HCT116 (cell line): ENCODE measurements around the gene SHROOM1. TPM values are rescaled to one million over a fixed set of nuclear protein-coding genes. Genes with fewer than 3 reads are reported as not detected.

ENCODE experiments used
- ATAC-seq: fragments of 200-7000 bp; cut with Tn5 transposase; 2 replicates; pipeline ENCODE4 v1.9.1; 2020; ENCODE audit warnings: mild to moderate bottlenecking, moderate library complexity
- BruUV-seq: library from RNA; stranded (reverse); fragments of 400-500 nt; replicated peaks from 2 replicates; lab custom pipeline; 2021; lab: Mats Ljungman, UMichigan
- CTCF ChIA-PET: fragments of 300-600 bp; sonication (Branson Sonifier 250); formaldehyde crosslinking; loops from one replicate; lab custom pipeline; 2021; ENCODE audit warnings: antibody characterized with exemption; lab: Charles Lee
- POLR2A ChIA-PET: fragments of 300-600, 350-600 bp; sonication (Branson Sonifier 250); formaldehyde crosslinking; loops from one replicate; lab custom pipeline; 2021; ENCODE audit warnings: antibody characterized with exemption; lab: Charles Lee
- RAD21 ChIA-PET, 2 experiments: fragments of 300-600 bp; sonication (Branson Sonifier 250); formaldehyde crosslinking; loops; one replicate each; lab custom pipeline; 2023; ENCODE audit warnings: low total read pairs in 2 of 2; ENCODE audit not compliant: uncharacterized antibody in 2 of 2, unreplicated experiment in 2 of 2, low non-redundant PET in 1 of 2; lab: Charles Lee
- DNase-seq: peaks from one replicate; pipeline ENCODE4 v3.0.0-alpha.2; 2010; ENCODE audit warnings: low read depth, low spot score
- H2AFZ ChIP-seq: fragments of 200-600 bp; shearing (Covaris generic), sonication (generic); 2 replicates; pipeline ENCODE4 v1.6.1; 2017; ENCODE audit warnings: low read depth, mixed run types, mixed read lengths, antibody characterized with exemption, low read length; ENCODE audit not compliant: poor library complexity, severe bottlenecking
- H3K27ac ChIP-seq: 2 replicates; pipeline ENCODE4 v1.5.1; 2012; ENCODE audit warnings: low read depth, low read length
- H3K27me3 ChIP-seq: fragments of 200-600 bp; sonication (generic); 2 replicates; pipeline ENCODE4 v1.6.1; 2016; ENCODE audit warnings: mixed run types, low read length, mixed read lengths; ENCODE audit not compliant: insufficient read depth
- H3K36me3 ChIP-seq, 2 experiments: fragments of 200-500 bp in 1 of 2; fragments of 200-600 bp in 1 of 2; sonication (Bioruptor generic) in 1 of 2; sonication (generic) in 1 of 2; 2 replicates each; pipeline versions ENCODE4 v1.5.1 to v1.6.1; 2014 to 2016; ENCODE audit warnings: low read length in 2 of 2, inconsistent platforms in 1 of 2, mixed read lengths in 1 of 2, mixed run types in 1 of 2; ENCODE audit not compliant: insufficient read depth in 2 of 2, control insufficient read depth in 1 of 2
- H3K4me1 ChIP-seq, 2 experiments: fragments of 200-600 bp in 1 of 2; sonication (generic) in 1 of 2; 2 replicates each; pipeline versions ENCODE4 v1.5.1 to v1.6.1; 2012 to 2017; ENCODE audit warnings: low read length in 2 of 2, inconsistent platforms in 1 of 2, mild to moderate bottlenecking in 1 of 2, mixed read lengths in 1 of 2, mixed run types in 1 of 2, moderate library complexity in 1 of 2; ENCODE audit not compliant: insufficient read depth in 2 of 2, control insufficient read depth in 1 of 2
- H3K4me2 ChIP-seq: fragments of 200-600 bp; sonication (generic); 2 replicates; pipeline ENCODE4 v1.6.1; 2017; ENCODE audit warnings: mixed run types, low read length, mixed read lengths
- H3K4me3 ChIP-seq, 2 experiments: fragments of 200-600 bp in 1 of 2; sonication (generic) in 1 of 2; replicated peaks in 1 of 2; 2 replicates each; pipeline ENCODE4 v1.5.1; 2011 to 2016; ENCODE audit warnings: low read length in 2 of 2, control low read depth in 1 of 2, low read depth in 1 of 2, mild to moderate bottlenecking in 1 of 2, mixed read lengths in 1 of 2, mixed run types in 1 of 2
- H3K79me2 ChIP-seq: fragments of 200-600 bp; sonication (generic); 2 replicates; pipeline ENCODE4 v1.6.1; 2017; ENCODE audit warnings: mild to moderate bottlenecking, mixed run types, low read length, moderate library complexity, mixed read lengths; ENCODE audit not compliant: insufficient read depth
- H3K9ac ChIP-seq: fragments of 200-600 bp; sonication (generic); 2 replicates; pipeline ENCODE4 v1.6.1; 2016; ENCODE audit warnings: low read length, mixed read lengths
- H3K9me2 ChIP-seq: fragments of 200-600 bp; sonication (generic), shearing (Covaris generic); 2 replicates; pipeline ENCODE4 v1.6.1; 2017; ENCODE audit warnings: mixed run types, mild to moderate bottlenecking, moderate library complexity; ENCODE audit not compliant: insufficient read depth
- H3K9me3 ChIP-seq, 2 experiments: fragments of 200-500 bp in 1 of 2; fragments of 200-600 bp in 1 of 2; sonication (Bioruptor generic) in 1 of 2; sonication (generic) in 1 of 2; 2 replicates each; pipeline ENCODE4 v1.6.1; 2014 to 2017; ENCODE audit warnings: low read length in 2 of 2, mixed read lengths in 2 of 2, inconsistent platforms in 1 of 2, low read depth in 1 of 2, mild to moderate bottlenecking in 1 of 2, mixed run types in 1 of 2, moderate library complexity in 1 of 2; ENCODE audit not compliant: control insufficient read depth in 1 of 2, insufficient read depth in 1 of 2
- H4K20me1 ChIP-seq: fragments of 200-600 bp; sonication (generic), shearing (Covaris generic); 2 replicates; pipeline ENCODE4 v1.6.1; 2017; ENCODE audit warnings: mixed run types, mild to moderate bottlenecking, moderate library complexity; ENCODE audit not compliant: insufficient read depth
- RAD21 ChIP-seq: IDR thresholded peaks from 2 replicates; pipeline ENCODE4 v1.6.1; 2012; ENCODE audit warnings: low read depth, mild to moderate bottlenecking
- intact Hi-C: fragments of 100-400 bp; cut with micrococcal nuclease; formaldehyde crosslinking; loops from 2 replicates; pipeline ENCODE4 v1.10.0; 2022
- total RNA-seq: library from RNA; stranded (reverse); gene quantifications from one replicate; pipeline ENCODE4 v1.2.1, GENCODE V29; 2021; ENCODE audit not compliant: unreplicated experiment
- TF ChIP-seq, protein P1 (sequence below), 3 experiments: fragments of 200-600 bp in 1 of 3; sonication (generic) in 1 of 3; IDR thresholded peaks in 2 of 3; conservative IDR thresholded peaks in 1 of 3; 2 replicates each; pipeline ENCODE4 v1.5.1; 2012 to 2017; ENCODE audit warnings: low read depth in 2 of 3, low read length in 2 of 3, antibody characterized with exemption in 1 of 3, borderline replicate concordance in 1 of 3, control low read depth in 1 of 3, mild to moderate bottlenecking in 1 of 3, mixed read lengths in 1 of 3, mixed run types in 1 of 3, moderate library complexity in 1 of 3; ENCODE audit not compliant: insufficient read depth in 1 of 3
- TF ChIP-seq, protein P2 (sequence below): IDR thresholded peaks from 2 replicates; pipeline ENCODE4 v1.6.1; 2011; ENCODE audit warnings: mild to moderate bottlenecking, low read length, moderate library complexity; ENCODE audit not compliant: insufficient replicate concordance; ENCODE audit errors: extremely low read depth

Gene SHROOM1
- total RNA-seq, 1 experiment from 2014 or later, result 9.5 TPM

DNA sequence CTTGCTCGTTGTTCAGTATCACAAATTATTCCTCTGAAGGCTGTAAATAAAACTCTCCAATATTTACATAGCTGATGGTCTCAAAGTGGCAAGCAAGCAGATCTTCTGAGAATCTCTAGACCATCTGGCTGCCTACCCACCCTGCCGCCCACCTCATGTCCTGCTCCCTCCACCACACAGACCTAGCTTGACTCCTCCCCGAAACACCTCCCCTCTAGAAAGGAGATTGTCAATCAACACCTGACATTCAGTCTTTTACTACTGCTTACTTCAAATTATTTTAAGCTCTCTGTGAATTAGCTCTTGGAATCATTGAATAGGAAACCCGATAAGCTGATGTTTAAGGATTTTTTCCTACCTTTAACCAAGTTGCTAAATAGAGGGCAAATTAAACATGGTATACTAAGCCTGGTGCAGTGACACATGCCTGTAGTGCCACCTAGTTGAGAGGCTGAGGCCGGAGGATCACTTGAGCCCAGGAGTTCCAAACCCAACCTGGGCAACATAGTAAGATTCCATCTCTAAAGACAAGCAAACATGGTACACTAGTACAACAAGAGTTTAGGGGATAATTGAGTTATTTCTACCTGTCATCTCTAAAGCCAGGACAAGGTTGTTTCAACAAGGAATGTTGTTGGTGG is 28.3 kb downstream of the SHROOM1 start:
- no peaks in the 10 kb centered on the region for H3K27me3 ChIP-seq
- H3K9me2 ChIP-seq, result no peaks in the 10 kb centered on the region
- TF ChIP-seq, protein P1, sequence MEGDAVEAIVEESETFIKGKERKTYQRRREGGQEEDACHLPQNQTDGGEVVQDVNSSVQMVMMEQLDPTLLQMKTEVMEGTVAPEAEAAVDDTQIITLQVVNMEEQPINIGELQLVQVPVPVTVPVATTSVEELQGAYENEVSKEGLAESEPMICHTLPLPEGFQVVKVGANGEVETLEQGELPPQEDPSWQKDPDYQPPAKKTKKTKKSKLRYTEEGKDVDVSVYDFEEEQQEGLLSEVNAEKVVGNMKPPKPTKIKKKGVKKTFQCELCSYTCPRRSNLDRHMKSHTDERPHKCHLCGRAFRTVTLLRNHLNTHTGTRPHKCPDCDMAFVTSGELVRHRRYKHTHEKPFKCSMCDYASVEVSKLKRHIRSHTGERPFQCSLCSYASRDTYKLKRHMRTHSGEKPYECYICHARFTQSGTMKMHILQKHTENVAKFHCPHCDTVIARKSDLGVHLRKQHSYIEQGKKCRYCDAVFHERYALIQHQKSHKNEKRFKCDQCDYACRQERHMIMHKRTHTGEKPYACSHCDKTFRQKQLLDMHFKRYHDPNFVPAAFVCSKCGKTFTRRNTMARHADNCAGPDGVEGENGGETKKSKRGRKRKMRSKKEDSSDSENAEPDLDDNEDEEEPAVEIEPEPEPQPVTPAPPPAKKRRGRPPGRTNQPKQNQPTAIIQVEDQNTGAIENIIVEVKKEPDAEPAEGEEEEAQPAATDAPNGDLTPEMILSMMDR (IDR thresholded peaks at IDR 0.05 in 2 of 3, conservative IDR thresholded peaks at IDR 0.05 in 1 of 3; ENCODE audit: borderline replicate concordance in 1 of 3, insufficient read depth in 1 of 3, low read depth in 2 of 3, low read length in 2 of 3), result peak; percentile 15 to 51 (median 33); a peak in 3 of 6 replicates
- TF ChIP-seq RAD21, result peak; percentile 70
- TF ChIP-seq, protein P2, sequence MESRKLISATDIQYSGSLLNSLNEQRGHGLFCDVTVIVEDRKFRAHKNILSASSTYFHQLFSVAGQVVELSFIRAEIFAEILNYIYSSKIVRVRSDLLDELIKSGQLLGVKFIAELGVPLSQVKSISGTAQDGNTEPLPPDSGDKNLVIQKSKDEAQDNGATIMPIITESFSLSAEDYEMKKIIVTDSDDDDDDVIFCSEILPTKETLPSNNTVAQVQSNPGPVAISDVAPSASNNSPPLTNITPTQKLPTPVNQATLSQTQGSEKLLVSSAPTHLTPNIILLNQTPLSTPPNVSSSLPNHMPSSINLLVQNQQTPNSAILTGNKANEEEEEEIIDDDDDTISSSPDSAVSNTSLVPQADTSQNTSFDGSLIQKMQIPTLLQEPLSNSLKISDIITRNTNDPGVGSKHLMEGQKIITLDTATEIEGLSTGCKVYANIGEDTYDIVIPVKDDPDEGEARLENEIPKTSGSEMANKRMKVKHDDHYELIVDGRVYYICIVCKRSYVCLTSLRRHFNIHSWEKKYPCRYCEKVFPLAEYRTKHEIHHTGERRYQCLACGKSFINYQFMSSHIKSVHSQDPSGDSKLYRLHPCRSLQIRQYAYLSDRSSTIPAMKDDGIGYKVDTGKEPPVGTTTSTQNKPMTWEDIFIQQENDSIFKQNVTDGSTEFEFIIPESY, result no peak
- ChIA-PET POLR2A (interaction anchor here (0.7 kb wide), 1 partner anchor 64 kb away, joined by 3 read pairs; no protein-coding TSS in a partner anchor), RAD21 (interaction anchor here in 1 of 2 experiments (0.9 kb wide), 1 partner anchor 47 kb away, joined by 3 read pairs; no protein-coding TSS in a partner anchor), CTCF (interaction anchor here (1.7 to 1.9 kb wide), 2 partner anchors 275 to 296 kb away, joined by 4 to 7 read pairs; no protein-coding TSS in a partner anchor)
- intact Hi-C loops, result no loop called here
- ATAC-seq, result peak; percentile 68
- no peak overlapping the region for H3K4me2 ChIP-seq
- no peaks in the 10 kb centered on the region for H3K79me2 ChIP-seq
- H3K27ac ChIP-seq, result no peak overlapping the region
- peaks cover 2 to 5% of the 10 kb centered on the region in 2 experiments for H3K4me1 ChIP-seq
- DNase-seq, result no peak
- H3K9me3 ChIP-seq, result no peaks in the 10 kb centered on the region
- H3K4me3 ChIP-seq, result no peak overlapping the region
- H4K20me1 ChIP-seq, result no peaks in the 10 kb centered on the region
- H2AFZ ChIP-seq, result no peak overlapping the region
- H3K36me3 ChIP-seq, result no peaks in the 10 kb centered on the region
- BruUV-seq, result no TSS peak
- no peak overlapping the region for H3K9ac ChIP-seq
